ENCODE results near the gene MTMR11.

MTMR11 gene

GRCh38 chr1:149923626-149924025 is 13.1 kb downstream of the MTMR11 start:
- in situ Hi-C loops (cut with HindIII; ENCODE audit: low pct_ligation_motif_present, low sequenced_read_pairs), result no loop called here
- TF ChIP-seq CTCF (IDR thresholded peaks at IDR 0.05; ENCODE audit: low read depth, low read length, missing control alignments), result no peak

GRCh38 chr1:149917571-149918144 is 19.0 kb downstream of the MTMR11 start, which contains the start of gene SV2A:
Gene SV2A, minus strand, starts transcription at chr1:149917844. Its CDS starts 4,004 bp downstream, at chr1:149913840.
- no peak within 1 kb of the TSS for H3K27ac ChIP-seq
- no peak for TF ChIP-seq CTCF (IDR thresholded peaks at IDR 0.05; ENCODE audit: low read depth, low read length, missing control alignments)
- H3K36me3 ChIP-seq (replicated peaks), result peaks cover 3% of the 10 kb centered on the region
- no peak for DNase-seq
- in situ Hi-C loops (cut with HindIII; ENCODE audit: low pct_ligation_motif_present, low sequenced_read_pairs), result no loop called here
- H3K27me3 ChIP-seq (replicated peaks), result no peaks in the 10 kb centered on the region
- peak within 1 kb of the TSS; percentile 79 for H3K4me3 ChIP-seq (ENCODE audit: low read depth, low read length)

More at GRCh38 chr1:149923626-149924025, 13.1 kb downstream of the MTMR11 start:
- Histone ChIP-seq H3K27ac (no peak overlapping the region), H3K36me3 (replicated peaks) (peaks cover 40% of the 10 kb centered on the region), H3K27me3 (replicated peaks) (no peaks in the 10 kb centered on the region), H3K4me3 (ENCODE audit: low read depth, low read length) (no peak overlapping the region)
- no peak for DNase-seq

- in situ Hi-C loops (cut with HindIII; ENCODE audit: low pct_ligation_motif_present, low sequenced_read_pairs), result no loop called here
- H3K4me3 ChIP-seq (ENCODE audit: low read depth, low read length), result peak overlapping the region; percentile 79
Observed at GRCh38 chr1:149916898-149917252, 19.8 kb downstream of the MTMR11 start.

GRCh38 chr1:149916193-149916897 is 20.3 kb downstream of the MTMR11 start:
- DNase-seq, result no peak
- in situ Hi-C loops (cut with HindIII; ENCODE audit: low pct_ligation_motif_present, low sequenced_read_pairs), result no loop called here
- Histone ChIP-seq H3K36me3 (replicated peaks) (no peaks in the 10 kb centered on the region), H3K27ac (no peak overlapping the region), H3K27me3 (replicated peaks) (no peaks in the 10 kb centered on the region), H3K4me3 (ENCODE audit: low read depth, low read length) (peak overlapping the region; percentile 79)
- TF ChIP-seq CTCF (IDR thresholded peaks at IDR 0.05; ENCODE audit: low read depth, low read length, missing control alignments), result no peak

More at GRCh38 chr1:149916898-149917252, 19.8 kb downstream of the MTMR11 start:
- Histone ChIP-seq H3K27me3 (replicated peaks) (no peaks in the 10 kb centered on the region), H3K27ac (no peak overlapping the region), H3K36me3 (replicated peaks) (no peaks in the 10 kb centered on the region)
- no peak for DNase-seq
- no peak for TF ChIP-seq CTCF (IDR thresholded peaks at IDR 0.05; ENCODE audit: low read depth, low read length, missing control alignments)

GRCh38 chr1:149915429-149916192 is 21.1 kb downstream of the MTMR11 start:
- no peak for TF ChIP-seq CTCF (IDR thresholded peaks at IDR 0.05; ENCODE audit: low read depth, low read length, missing control alignments)
- in situ Hi-C loops (cut with HindIII; ENCODE audit: low pct_ligation_motif_present, low sequenced_read_pairs), result no loop called here
- H3K4me3 ChIP-seq (ENCODE audit: low read depth, low read length), result no peak overlapping the region

More at GRCh38 chr1:149915429-149916192, 21.1 kb downstream of the MTMR11 start:
- no peaks in the 10 kb centered on the region for H3K36me3 ChIP-seq (replicated peaks)
- H3K27me3 ChIP-seq (replicated peaks), result no peaks in the 10 kb centered on the region
- no peak overlapping the region for H3K27ac ChIP-seq
- no peak for DNase-seq
